ENCODE measurements around the gene TSSK2.

The TSSK2 gene

GRCh38 chr22:19106886-19107729 is 24.0 kb upstream of the TSSK2 start:
- DNase-seq = no peak

GRCh38 chr22:19107730-19108074 is 23.4 kb upstream of the TSSK2 start:
- DNase-seq = no peak

DNA sequence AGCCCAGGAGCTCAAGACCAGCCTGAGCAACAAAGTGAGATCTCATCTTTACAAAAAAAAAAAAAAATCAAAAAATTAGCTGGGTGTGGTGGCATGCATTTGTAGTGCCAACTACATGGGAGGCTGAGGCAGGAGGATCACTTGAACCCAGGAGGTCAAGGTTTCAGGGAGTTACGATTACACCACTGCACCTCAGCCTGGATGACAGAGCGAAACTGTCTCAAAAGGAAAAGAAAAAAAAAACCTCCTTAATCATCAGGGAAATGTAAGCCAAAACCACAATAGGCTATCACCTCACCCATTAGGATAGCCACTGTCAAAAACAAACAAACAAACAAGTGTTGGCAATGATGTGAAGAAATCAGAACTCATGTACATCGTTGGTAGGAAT is 22.3 kb upstream of the TSSK2 start:
- no peak for DNase-seq

DNA sequence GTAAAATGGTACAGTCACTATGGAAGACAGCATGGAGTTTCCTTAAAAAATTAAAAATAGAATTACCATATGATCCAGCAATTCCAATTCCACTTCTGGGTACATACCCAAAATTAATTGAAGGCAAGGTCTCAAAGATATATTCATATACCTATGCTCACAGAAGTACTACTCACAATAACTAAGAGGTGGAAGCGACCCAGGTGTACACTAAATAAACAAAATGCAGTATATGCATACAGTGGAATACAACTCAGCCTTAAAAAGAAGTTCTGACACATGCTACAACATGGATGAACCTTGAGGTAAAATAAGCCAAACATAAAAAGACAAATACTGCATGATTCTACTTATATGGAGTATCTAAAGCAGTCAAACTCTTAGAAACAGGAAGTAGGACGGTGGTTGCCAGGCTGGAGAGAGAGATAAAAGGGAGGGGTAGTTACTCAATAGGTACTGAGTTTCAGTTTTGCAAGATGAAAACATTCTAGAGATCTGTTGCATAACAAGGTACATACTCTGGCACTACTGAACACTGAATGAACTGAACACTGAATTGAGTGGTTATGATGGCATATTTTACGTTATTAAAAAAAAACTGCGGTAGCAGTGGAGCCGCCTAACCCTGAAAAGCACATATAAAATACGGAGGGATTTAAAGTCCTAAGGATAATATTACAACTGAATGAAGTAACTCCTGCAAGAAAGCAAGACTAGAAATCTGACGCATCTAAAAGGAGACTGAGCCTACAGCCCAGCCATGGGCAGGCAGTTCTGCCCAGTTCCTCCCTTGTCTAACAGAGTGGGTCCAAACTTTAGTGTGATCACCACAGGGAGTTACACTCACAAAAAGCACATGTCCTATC is 21.7 kb upstream of the TSSK2 start:
- DNase-seq = peak; percentile 27

DNA sequence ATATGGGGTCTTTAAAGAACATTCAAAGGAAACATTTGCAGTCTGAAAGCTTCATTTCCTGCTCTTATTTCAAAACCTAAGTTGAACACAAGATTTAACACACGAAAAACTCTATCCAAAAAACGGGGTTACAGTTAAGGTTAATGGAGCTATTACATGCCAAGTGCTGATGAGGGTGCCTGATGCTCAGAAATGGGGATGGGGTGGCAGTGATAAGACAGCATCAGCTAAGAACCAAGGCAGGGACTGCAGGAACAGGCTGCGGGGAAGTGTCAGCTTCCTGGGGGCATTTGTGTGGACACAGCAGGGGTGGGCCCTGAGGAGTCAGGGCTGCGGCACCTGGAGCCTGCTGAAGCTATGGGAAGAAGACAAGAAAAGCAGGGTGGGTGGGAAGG is 21.0 kb upstream of the TSSK2 start:
- DNase-seq = no peak

DNA sequence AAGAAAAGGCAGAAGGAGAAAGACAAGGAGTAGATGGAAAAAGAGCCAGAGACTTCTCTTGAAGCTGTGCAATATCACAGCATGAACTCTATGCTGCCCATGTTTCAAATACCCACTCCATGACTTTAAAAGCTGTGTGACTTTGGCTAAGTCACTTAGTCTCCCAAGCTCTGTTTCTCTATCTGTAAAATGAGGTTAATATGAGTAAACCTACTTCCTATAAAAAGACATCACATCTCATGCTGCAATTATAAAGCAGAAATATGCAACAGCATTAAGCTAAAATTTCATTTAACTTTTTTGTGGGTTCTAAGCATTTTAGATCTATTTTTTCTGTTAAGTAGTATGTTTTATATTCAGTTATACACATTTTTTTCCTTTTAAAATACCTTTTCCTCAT is 20.5 kb upstream of the TSSK2 start:
- no peak for DNase-seq

DNA sequence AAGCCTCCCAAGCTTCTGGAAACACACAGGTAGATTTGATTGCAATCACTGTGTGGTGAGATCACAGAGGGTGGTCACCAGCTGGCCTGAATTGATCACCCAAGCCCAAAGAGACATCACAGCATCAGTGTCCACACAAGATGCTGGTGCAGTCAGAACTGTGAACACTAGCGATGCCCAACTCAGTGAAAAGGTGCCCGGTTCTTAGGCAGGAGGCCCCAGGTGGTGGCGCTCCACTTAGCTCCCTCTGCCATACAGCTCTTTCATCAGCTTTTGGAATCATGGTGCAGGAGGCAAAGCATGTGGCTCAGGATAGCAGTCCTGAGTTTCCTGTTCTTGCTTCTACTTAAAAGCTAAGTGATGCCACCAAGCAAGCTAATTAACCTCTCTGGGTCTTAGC is 20.0 kb upstream of the TSSK2 start:
- no peak for DNase-seq

- DNase-seq = no peak
Observed at GRCh38 chr22:19111584-19111983, 19.5 kb upstream of the TSSK2 start.

- no peak for DNase-seq
Observed at GRCh38 chr22:19113429-19113828, 17.7 kb upstream of the TSSK2 start.

GRCh38 chr22:19114984-19115552 is 16.0 kb upstream of the TSSK2 start:
- DNase-seq = no peak

DNA sequence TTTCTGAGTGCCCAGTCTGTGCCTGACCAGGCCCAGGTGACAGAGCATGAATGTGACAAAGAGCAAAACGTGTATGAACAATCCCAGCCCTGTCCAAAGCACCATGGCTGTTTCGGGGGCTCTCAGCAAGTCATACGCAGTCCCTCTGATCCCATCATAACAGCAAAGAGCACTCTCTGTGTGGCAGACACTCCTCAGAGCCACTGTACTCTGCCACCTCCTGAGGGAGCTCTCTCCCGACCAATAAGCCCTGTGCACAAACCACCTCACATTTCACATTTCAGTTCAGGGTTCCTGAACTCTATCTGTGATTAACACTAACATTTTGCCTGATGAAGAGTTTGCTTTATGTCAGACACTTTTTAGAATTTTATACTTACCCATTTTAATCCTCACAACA is 15.5 kb upstream of the TSSK2 start:
- no peak for DNase-seq

- no peak for DNase-seq
Observed at GRCh38 chr22:19117111-19117512, 14.0 kb upstream of the TSSK2 start.

DNA sequence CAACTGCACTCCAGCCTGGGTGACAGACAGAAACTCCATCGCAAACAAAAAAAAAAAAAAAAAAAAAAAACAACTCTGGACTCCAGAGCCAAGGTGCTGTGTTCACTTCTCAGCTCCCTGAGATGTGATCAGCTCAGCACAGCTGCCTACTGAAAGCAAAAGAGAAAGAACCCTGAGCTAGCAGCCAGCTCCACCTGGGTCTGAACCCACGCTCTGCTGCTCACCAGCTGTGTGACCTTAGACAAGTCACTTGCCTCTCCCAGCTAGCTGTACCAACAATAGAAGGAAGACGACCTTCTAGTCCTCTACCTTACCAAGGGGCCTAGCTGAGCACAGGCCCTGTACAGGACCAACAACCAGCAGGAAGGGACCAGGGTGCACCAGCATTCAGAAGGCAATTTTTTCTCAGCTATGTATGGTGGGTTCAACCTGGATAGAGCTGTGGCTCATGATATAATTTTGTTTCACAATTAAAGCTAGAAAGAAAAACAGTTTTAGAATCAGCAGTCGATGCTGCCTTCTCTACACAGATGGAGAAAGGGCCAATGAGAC is 12.7 kb upstream of the TSSK2 start:
- no peak for DNase-seq

DNA sequence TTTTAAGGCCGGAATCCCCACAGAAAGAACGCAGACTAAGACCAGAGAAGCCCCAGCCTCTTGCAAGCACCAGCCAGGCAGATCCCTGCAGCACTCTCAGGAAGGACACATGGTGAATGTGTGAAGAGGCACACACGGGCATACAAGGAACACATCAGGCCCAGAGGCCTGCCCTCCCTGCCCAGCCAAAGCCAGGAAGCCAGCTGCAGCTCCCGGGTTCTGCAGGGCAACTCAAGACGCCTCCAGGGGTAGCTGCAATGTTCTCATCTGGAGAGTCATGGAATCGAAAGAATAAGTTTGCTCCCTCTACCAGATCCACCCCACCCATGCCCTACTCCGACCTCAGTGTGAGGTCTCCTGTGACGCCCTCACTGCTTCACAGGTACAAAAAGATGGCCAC is 11.2 kb upstream of the TSSK2 start:
- DNase-seq = no peak

- DNase-seq = no peak
Observed at GRCh38 chr22:19120829-19121630, 10.1 kb upstream of the TSSK2 start.

GRCh38 chr22:19121631-19122142 is 9.4 kb upstream of the TSSK2 start:
- peak; percentile 33 for DNase-seq

GRCh38 chr22:19122143-19122751 is 8.9 kb upstream of the TSSK2 start, which contains the start of gene DGCR2:
DGCR2 (minus strand) TSS chr22:19122412; CDS start chr22:19122206, 206 bp downstream.
- peak; percentile 95 for DNase-seq

DNA sequence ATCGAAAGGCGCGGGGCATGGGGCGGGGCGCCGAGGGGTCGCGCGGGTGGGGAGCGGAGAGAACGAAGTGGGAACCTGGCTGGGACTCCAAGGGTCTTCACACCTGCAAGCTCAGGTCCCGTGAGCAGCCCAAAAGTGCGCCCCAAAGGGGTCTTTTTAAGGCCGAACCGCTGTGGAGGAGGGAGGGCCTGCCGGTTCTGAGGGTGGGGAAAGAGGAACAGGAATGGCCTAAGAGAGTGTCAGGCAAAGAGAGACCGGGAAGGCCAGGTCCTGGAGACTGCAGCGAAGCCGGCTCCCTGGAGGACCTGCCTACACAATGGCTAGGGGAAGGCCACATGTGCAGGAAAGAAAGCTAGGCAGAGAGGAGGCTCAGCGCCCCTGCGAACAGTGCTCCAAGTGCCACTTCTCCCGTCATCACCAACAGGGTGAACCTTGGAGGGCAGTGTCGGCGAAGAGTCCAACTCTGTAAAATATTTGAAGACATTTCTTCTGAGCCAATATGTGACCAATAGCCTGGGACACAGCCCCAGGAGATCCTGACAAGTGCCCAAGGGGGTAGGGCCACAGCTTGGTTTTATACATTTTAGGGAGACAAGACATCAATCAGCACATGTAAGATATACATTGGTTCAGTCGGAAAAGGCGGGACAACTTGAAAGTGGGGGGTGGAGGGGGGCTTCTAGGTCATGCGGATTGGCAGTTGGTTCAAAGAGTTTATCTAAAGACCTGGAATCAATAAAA is 8.2 kb upstream of the TSSK2 start:
- no peak for DNase-seq

GRCh38 chr22:19123936-19124335 is 7.2 kb upstream of the TSSK2 start:
- DNase-seq = no peak

GRCh38 chr22:19124377-19124776 is 6.7 kb upstream of the TSSK2 start:
- DNase-seq = no peak

GRCh38 chr22:19125011-19125410 is 6.1 kb upstream of the TSSK2 start:
- no peak for DNase-seq
